Measurements from ENCODE around the gene INAFM2.

Gene INAFM2

GRCh38 chr15:40306371-40306770 lies 17.1 kb upstream of the INAFM2 start:
- no peak for DNase-seq (ENCODE audit: low read depth in 2 of 2)

- DNase-seq (ENCODE audit: low read depth in 2 of 2), result no peak
Measured at GRCh38 chr15:40306908-40307307, 16.6 kb upstream of the INAFM2 start.

DNA sequence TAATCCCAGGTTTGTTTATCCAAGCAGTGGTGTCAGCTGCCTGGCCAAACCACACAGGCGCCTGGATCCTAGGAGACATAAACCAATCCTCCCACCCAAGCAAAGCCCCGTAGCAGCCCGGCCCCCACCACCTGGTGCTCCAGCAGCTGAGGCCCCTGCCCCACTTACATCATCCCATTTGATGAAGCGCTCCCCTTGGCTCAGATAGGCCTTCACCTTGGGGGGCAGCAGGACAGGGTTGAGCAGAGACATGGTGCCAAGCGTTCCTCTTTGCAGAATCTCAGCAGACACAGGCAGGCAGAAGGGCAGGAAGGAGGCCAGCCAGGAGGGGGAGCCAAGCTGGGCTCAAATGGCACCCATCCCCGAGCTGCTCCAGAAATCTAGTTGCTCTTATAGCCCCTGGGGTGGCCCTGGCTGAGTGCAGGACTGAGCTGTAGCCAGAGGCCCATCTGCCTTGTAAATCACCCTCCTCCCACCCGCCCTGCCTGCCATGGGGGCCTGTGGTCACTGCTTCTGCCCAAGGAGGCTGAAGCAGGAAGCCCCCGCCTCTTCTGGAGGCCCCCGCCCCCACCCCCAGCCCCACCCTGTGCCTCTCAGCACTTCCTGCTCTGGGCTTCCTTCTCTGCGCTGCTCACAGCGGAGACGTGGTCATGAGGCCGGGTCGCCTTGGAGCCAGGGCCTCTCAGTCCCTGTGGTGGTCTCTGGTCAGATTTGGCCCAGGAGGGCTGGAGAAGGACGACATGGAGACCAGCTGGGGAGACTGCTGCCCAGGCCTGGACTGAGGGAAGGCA lies 15.9 kb upstream of the INAFM2 start, which contains the start of gene PLCB2:
TSS of gene PLCB2 (minus strand) at position 515 of the 791 bp plus-strand sequence. CDS start at position 252, 263 bp downstream.
- DNase-seq (ENCODE audit: low read depth in 2 of 2), result peak; percentile 30 to 51

DNA sequence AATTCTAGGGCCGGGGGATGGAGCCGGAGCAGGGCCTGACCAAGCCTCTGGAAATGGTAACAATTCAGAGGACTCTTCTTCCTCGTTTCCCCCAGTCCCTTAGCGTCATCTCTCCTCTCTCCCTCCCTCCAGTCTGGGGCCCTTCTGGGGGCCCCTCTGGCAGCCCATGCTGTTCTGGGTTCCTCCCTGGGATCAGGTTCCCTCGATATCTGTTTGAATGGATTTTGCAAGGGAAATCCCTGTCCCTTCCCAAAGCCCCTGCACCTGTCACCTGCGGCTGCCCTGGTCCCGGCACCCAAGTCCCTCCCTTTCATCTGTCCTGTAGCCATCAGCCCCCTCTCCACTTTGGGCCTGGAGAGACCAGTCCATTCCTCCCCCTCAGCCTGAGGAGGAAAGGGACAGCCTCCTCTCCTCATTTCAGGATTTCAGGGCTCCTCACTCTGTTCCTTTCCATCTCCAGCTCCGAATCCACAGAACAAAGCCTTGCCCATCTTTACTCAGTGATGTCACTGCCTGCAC lies 14.1 kb upstream of the INAFM2 start:
- DNase-seq (ENCODE audit: low read depth in 2 of 2), result no peak

DNA sequence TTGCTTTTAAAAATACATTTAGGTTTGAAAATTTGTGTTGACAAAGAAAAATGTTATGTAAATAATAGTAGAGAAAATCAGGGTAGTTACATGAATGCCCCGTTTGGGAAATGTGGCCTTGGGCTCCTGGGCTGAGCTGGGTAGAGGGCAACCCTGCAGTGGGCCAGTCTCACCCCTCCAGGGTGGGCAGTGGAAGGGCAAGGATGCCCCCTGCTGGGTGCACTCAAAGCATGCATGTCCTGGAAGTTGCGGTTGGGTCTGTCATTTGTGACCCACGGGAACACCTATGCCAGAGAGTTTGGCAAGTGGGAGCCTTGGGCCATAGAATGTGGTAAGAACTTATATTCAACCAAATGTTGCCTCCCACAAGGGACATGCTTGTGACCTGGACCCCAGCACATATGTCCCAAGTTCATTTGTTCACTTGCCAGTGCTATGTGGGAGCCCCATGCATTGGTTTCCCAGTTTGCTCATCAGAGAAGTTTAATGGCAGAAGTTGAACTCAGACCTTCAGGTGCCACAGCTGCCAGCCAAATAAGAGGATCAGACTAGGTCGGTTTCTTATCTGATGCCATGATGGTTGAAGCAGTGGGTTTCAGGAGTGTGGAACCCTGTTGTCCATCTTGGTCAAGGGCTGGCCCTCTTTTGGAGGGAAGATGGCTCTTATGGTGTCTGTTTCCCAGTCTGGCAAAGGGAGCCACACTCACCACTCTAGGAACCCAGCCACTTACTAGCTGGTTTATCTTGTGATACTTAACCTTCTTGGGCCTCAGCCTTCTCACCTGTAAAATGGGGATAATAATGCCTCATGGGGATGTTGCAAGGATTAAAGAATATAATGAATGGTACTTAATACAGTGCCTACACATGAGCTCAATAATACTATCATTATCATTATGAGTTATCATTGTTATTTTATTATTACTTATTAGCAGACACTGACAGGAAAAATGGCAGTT lies 13.2 kb upstream of the INAFM2 start:
- peak; percentile 49 to 55 for DNase-seq (ENCODE audit: low read depth in 2 of 2)

DNA sequence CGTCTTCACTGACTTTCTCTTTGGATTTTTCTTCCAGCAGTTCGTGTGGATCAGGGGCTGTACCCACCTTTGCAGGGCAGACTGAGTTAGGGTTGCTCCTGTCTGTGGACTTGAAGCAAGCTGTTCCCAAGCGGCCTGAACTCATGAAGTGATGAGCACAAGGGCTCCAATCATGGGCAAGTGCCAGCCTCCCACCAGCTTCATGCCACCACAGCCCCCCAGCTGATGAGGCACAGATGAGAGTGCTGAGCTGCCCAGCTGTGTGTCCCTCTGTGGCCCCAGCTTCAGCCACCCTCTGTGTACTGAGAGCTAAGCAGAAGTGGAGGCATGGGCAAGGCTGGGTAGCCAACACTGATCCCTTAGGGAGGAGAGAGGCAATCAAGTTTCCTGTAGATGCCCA lies 12.5 kb upstream of the INAFM2 start:
- DNase-seq (ENCODE audit: low read depth in 2 of 2), result no peak

- DNase-seq (ENCODE audit: low read depth in 2 of 2), result no peak
Measured at GRCh38 chr15:40312370-40313158, 10.9 kb upstream of the INAFM2 start.

DNA sequence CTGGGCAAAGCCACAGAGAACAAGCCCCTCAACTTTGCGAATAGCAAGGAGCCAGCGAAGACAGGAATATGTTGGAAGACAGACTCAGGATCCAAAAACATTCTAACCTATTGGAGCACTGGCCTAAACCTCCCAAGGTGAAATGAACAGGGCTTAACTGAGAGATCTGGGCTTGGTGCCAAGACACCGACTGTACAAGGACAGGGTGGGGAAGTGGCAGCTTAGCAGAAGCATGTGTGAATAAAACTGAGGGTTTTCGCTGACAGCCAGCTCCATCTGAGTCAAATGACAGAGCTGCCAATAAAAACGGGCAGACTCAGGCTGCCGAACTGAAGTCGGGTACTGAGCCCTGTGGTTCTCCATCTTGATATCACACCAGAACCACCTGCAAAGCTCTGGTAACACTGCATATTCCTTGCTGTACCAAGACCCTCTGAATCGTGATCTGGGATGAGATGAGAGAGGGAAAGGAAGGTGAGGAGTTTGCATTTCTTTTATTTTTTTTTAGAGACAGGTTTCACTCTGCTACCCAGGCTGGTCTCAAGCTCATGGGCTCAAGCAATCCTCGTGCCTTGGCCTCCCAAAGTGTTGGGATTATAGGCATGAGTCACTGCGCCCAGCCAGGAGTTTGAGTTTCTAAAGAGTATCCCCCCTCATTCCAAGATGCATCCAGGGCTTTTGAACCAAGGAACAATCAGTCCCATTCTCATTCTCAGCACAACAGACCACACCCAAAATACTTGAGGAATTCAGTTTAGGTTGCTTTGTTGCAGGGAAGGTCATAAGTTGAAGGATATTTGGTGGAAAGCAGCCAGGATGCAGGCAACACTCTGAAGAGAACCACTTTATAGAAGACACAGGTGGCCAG lies 9.7 kb upstream of the INAFM2 start:
- DNase-seq (ENCODE audit: low read depth in 2 of 2), result no peak

GRCh38 chr15:40314723-40315276 lies 8.7 kb upstream of the INAFM2 start:
- no peak for DNase-seq (ENCODE audit: low read depth in 2 of 2)

- DNase-seq (ENCODE audit: low read depth in 2 of 2), result no peak
Measured at GRCh38 chr15:40316931-40317330, 6.6 kb upstream of the INAFM2 start.

GRCh38 chr15:40317580-40317979 lies 5.9 kb upstream of the INAFM2 start:
- no peak for DNase-seq (ENCODE audit: low read depth in 2 of 2)

GRCh38 chr15:40320409-40320808 lies 3.1 kb upstream of the INAFM2 start:
- DNase-seq (ENCODE audit: low read depth in 2 of 2), result no peak

DNA sequence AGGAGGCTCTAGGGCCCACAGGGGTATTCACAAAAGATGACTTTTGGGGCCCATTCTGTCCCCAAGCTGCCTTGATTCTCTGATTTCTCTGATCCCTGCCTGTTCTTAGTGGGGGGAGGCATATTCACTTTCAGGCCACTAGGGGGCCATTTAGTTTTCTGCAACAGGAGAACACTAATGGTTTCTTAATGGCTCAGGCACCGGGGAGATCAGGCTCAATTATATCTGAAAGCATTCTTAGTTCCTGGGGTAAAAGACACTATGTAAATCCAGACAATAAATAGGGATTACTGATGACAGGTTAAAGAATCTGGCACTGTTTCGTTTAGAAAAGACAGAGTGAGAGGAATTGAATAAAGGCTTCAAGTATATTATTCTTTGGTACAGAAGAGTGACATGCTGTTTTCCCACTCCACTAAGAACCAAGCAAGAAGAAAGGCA lies 2.5 kb upstream of the INAFM2 start:
- no peak for DNase-seq (ENCODE audit: low read depth in 2 of 2)

- DNase-seq (ENCODE audit: low read depth in 2 of 2), result no peak
Measured at GRCh38 chr15:40322531-40323238, 807 bp upstream of the INAFM2 start.

- DNase-seq (ENCODE audit: low read depth in 2 of 2), result no peak
Measured at GRCh38 chr15:40323953-40324937, 753 bp downstream of the INAFM2 start.

- DNase-seq (ENCODE audit: low read depth in 2 of 2), result no peak
Measured at GRCh38 chr15:40325188-40325587, 1.7 kb downstream of the INAFM2 start.

GRCh38 chr15:40325700-40326099 lies 2.2 kb downstream of the INAFM2 start:
- DNase-seq (ENCODE audit: low read depth in 2 of 2), result no peak

GRCh38 chr15:40327457-40327856 lies 4.0 kb downstream of the INAFM2 start:
- DNase-seq (ENCODE audit: low read depth in 2 of 2), result no peak

Measured in stimulated activated CD8-positive, alpha-beta memory T cell treated with anti-CD3 and anti-CD28 coated beads, Interleukin-2, amount 100 ng/mL, for 48 hours (primary cell).